GM19328 (cell line): ENCODE measurements around the gene MED13L.
"Not testable (repeated sequence)": the region's sequence is repeated elsewhere in the genome, so short reads cannot be mapped to it uniquely, and the experiment has no call there.

Source experiments
- ATAC-seq: cut with Tn5 transposase; IDR thresholded peaks from one replicate; pipeline ENCODE4 v1.9.1; 2021; ENCODE audit warnings: mild to moderate bottlenecking, moderate library complexity; ENCODE audit not compliant: unreplicated experiment

MED13L gene

GRCh38 chr12:116249938-116250337, 27.6 kb downstream of the MED13L start:
- no peak for ATAC-seq

- ATAC-seq: no peak
Measured at GRCh38 chr12:116248930-116249329, 28.6 kb downstream of the MED13L start.

GRCh38 chr12:116248433-116248832, 29.1 kb downstream of the MED13L start:
- no peak for ATAC-seq

DNA sequence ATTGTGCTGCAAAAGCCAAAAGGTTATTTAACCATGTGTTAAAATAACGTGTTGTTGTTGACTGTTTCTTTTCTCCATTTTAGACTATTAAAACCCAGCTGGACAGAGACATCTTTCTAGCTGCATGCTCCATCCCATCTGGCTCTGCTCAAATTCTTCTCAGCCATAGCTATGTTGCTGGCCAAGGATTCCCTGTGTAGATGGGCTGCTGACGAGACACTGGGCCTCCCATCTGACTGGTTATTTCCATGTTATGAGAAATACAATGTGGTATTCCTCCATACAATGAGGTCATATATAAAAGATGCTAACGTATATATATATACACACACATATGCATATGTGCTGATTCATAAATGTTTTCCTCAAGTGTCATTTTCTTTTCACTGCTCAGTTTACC, 30.1 kb downstream of the MED13L start:
- ATAC-seq: no peak

- ATAC-seq: no peak
Measured at GRCh38 chr12:116246490-116247179, 30.9 kb downstream of the MED13L start.

- no peak for ATAC-seq
Measured at GRCh38 chr12:116245189-116245588, 32.3 kb downstream of the MED13L start.

DNA sequence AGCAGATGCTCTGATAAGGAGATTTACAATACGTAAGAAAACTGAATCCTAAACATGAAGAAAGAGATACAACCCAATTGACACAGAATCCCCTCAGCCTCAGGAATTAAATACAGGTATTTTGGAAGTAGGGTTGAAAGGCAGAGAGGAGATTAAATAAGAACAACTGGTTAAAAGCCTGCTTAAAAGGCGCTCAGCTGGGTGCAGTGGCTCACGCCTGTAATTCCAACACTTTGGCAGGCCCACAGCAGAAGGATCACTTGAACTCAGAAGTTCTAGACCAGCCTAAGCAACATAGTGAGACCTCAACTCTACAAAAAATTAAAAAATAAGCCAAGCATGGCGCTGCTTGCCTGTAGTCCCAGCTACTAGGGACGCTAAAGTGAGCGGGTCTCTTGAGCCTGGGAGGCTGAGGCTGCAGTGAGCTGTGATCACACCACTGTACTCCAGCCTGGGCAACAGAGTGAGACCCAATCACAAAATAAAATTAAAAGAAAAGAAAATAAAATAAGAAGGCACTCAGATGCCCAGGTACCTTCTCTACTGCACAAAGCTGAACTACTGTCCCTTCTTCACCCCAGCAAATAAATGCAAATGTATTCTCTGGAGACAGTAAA, 32.9 kb downstream of the MED13L start:
- ATAC-seq: no peak

- no peak for ATAC-seq
Measured at GRCh38 chr12:116244001-116244400, 33.5 kb downstream of the MED13L start.

GRCh38 chr12:116242740-116243139, 34.8 kb downstream of the MED13L start:
- no peak for ATAC-seq

GRCh38 chr12:116241157-116241759, 36.2 kb downstream of the MED13L start:
- no peak for ATAC-seq

DNA sequence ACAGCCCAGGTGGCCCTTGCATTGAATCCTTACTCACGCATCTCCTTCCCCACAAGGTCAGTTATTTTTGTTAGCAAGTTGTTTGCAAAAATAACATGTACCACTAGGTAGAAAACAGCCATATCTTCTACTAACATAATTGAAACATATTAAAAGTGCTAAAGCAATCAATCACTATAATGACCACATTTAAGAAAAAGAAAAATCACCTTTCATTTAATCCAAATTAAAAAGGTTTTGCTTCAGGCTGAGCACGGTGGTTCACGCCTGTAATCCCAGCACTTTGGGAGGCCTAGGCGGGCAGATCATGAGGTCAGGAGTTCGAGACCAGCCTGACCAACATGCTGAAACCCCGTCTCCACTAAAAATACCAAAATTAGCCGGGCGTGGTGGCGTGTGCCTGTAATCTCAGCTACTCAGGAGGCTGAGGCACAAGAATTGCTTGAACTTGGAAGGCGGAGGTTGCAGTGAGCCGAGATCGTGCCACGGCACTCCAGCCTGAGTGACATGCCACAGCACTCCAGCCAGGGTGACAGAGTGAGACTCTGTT, 38.8 kb downstream of the MED13L start:
- ATAC-seq: not testable (repeated sequence)

- no peak for ATAC-seq
Measured at GRCh38 chr12:116238149-116238548, 39.3 kb downstream of the MED13L start.

- no peak for ATAC-seq
Measured at GRCh38 chr12:116236976-116237375, 40.5 kb downstream of the MED13L start.

- ATAC-seq: no peak
Measured at GRCh38 chr12:116236148-116236731, 41.3 kb downstream of the MED13L start.

- not testable (repeated sequence) for ATAC-seq
Measured at GRCh38 chr12:116234148-116234547, 43.3 kb downstream of the MED13L start.

DNA sequence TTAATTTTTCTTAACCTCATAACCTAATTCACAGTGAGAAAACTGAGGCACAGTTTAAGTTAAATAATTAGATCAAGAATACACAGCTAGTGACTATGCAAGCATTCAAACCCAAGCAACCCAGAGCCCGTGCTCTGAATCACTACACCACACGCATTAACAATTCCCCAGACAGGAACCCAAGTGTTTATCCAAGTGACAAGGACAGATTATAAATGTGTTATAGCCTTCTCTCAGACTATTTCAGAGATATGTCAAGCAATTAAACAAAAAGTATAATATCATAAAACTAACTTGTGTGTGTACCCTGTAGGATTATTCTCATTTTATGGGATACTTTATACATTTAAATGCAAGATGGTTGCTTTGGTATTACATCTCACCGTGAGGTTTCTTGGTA, 43.8 kb downstream of the MED13L start:
- ATAC-seq: no peak

- ATAC-seq: no peak
Measured at GRCh38 chr12:116227811-116228210, 49.7 kb downstream of the MED13L start.

DNA sequence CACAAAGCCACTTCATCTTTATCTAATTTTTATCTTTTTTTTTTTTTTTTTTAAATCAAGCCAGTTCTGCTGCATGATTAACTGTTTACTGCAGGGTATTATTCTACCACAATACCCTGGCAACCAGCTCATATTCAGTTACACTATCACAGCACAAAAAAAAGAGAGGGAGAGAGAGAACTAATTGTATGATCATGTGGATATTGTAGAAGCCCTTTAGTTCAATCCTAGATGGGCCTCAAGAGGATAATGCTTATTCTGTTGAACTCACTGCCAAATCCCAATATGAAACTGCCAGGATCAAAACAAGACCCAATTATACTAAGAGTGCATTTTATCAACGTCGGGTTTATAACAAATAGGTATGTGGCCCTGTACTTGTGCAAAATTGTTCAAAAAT, 51.5 kb downstream of the MED13L start:
- ATAC-seq: no peak

DNA sequence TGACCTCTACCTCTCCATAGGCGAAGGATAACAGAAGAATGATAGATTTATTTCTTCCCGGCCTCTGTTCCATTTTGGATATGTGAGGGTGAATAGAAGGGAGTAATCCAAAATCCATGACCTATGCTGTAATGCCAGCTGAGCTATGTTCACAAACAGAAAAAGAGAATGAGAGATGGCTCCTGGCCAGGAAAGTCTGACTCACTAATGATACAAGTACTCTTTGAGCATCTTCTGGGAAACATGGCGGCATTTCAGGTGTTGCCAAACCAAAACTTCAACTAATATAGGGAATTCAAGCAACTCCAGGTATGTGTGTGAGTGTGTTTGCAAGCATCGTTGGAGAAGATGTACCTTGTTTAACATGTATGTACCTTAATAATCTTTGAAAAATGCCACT, 55.1 kb downstream of the MED13L start:
- no peak for ATAC-seq

- no peak for ATAC-seq
Measured at GRCh38 chr12:116220756-116221155, 56.7 kb downstream of the MED13L start.

DNA sequence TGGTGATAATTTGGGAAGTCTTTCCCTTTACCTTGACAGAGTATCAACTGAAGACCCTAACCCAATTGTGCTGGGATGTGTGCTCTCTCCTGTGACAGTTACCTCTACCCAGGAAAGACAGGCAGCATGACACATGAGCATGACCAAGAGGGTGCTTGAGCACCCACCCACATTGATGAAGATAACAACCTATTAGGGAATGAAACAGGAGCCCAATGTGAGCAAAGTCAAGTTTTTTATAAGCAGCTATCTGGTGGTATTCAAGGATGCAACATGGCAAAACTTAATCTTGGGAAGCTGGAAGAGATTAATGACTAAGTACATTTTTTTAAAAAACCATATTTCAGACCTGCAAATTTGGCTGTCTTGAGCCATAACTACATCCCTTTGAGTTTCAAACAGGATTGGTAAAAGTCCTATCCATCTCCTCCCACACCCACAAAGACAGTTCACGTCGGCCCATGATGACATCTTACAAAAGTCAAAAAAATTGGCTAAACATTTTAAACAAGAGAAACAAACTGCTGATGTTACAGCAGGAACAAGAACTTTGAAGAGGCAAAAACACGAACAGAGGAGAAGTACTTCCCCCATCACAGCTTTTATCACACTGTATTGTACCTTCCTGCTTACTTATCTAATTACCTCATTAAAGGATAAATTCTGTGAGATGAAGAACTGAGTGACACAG, 60.3 kb downstream of the MED13L start:
- ATAC-seq: no peak
